OCI-LY3 (cell line): ENCODE data around the gene LSP1.

Experiments used
- CTCF ChIP-seq: fragments of 200-600, 300-600 bp; sonication (generic); IDR thresholded peaks from 2 replicates; pipeline ENCODE4 v1.5.1; 2014; ENCODE audit warnings: antibody characterized with exemption, low read length, low read depth
- EZH2phosphoT487 ChIP-seq: fragments of 200-600 bp; shearing (Covaris generic); IDR thresholded peaks from 2 replicates; pipeline ENCODE4 v1.6.1; 2018; ENCODE audit warnings: antibody characterized with exemption, mixed run types, low read depth

- no peak for TF ChIP-seq EZH2phosphoT487
- TF ChIP-seq CTCF = no peak
These were observed 74.4 kb downstream of the LSP1 start for GRCh38 chr11:1927026-1927847.
